ENCODE data around the gene ADORA3.

- no peak for TF ChIP-seq CTCF (IDR thresholded peaks at IDR 0.05)
- TF ChIP-seq ZFX (IDR thresholded peaks at IDR 0.05; ENCODE audit: borderline replicate concordance): no peak
These were observed 49.2 kb upstream of the ADORA3 start for GRCh38 chr1:111552587-111552986.

Data from 22Rv1 (cell line).